Hepatocyte (in vitro differentiated cells): ENCODE results near the gene FUBP3. TPM values are rescaled to one million over a fixed set of nuclear protein-coding genes. Genes with fewer than 3 reads are reported as not detected.

ENCODE experiments used
- DNase-seq: peaks from one replicate; pipeline ENCODE4 v3.0.0-alpha.2; 2016; ENCODE audit warnings: low spot score
- H2AFZ ChIP-seq: fragments of 200-600 bp; sonication (generic); 2 replicates; pipeline ENCODE4 v1.6.0; 2016; ENCODE audit warnings: antibody characterized with exemption, mild to moderate bottlenecking
- H3K27ac ChIP-seq: fragments of 200-600 bp; sonication (generic); 2 replicates; pipeline ENCODE4 v1.5.1; 2016; ENCODE audit warnings: mild to moderate bottlenecking
- H3K27me3 ChIP-seq: fragments of 200-600 bp; sonication (generic); 2 replicates; pipeline ENCODE4 v1.6.1; 2016
- H3K36me3 ChIP-seq: fragments of 200-600 bp; sonication (generic); replicated peaks from 2 replicates; pipeline ENCODE4 v1.5.1; 2016; ENCODE audit warnings: low read depth; ENCODE audit not compliant: insufficient read depth
- H3K4me1 ChIP-seq: fragments of 200-600 bp; sonication (generic); 2 replicates; pipeline ENCODE4 v1.5.1; 2016; ENCODE audit warnings: mild to moderate bottlenecking, moderate library complexity; ENCODE audit not compliant: insufficient read depth
- H3K4me2 ChIP-seq: fragments of 200-600 bp; sonication (generic); 2 replicates; pipeline ENCODE4 v1.6.0; 2016
- H3K4me3 ChIP-seq: fragments of 200-600 bp; sonication (generic); 2 replicates; pipeline ENCODE4 v1.5.1; 2016; ENCODE audit warnings: mild to moderate bottlenecking
- H3K79me2 ChIP-seq: fragments of 200-600 bp; sonication (generic); 2 replicates; pipeline ENCODE4 v1.6.0; 2017; ENCODE audit warnings: mild to moderate bottlenecking
- H3K9me2 ChIP-seq: fragments of 200-600 bp; sonication (generic); replicated peaks from 2 replicates; pipeline ENCODE4 v1.6.0; 2017; ENCODE audit warnings: mild to moderate bottlenecking; ENCODE audit not compliant: insufficient read depth
- H3K9me3 ChIP-seq: fragments of 200-600 bp; sonication (generic); 2 replicates; pipeline ENCODE4 v1.5.1; 2016; ENCODE audit warnings: low read depth, mild to moderate bottlenecking
- H4K20me1 ChIP-seq: fragments of 200-600 bp; sonication (generic); 2 replicates; pipeline ENCODE4 v1.6.0; 2016; ENCODE audit warnings: mild to moderate bottlenecking; ENCODE audit not compliant: insufficient read depth, poor library complexity, severe bottlenecking
- CTCF ChIP-seq: fragments of 200-600 bp; sonication (generic); IDR thresholded peaks from 2 replicates; pipeline ENCODE4 v1.5.1; 2016; ENCODE audit warnings: antibody characterized with exemption, mild to moderate bottlenecking; ENCODE audit not compliant: poor library complexity
- EZH2 ChIP-seq: fragments of 200-600 bp; sonication (generic); IDR thresholded peaks from 2 replicates; pipeline ENCODE4 v1.6.1; 2016; ENCODE audit warnings: antibody characterized with exemption, mild to moderate bottlenecking, borderline replicate concordance
- EZH2phosphoT487 ChIP-seq: fragments of 200-600 bp; sonication (generic); IDR thresholded peaks from one replicate; pipeline ENCODE4 v1.6.1; 2018; ENCODE audit warnings: antibody characterized with exemption, mild to moderate bottlenecking, low read depth, moderate library complexity; ENCODE audit not compliant: unreplicated experiment, severe bottlenecking
- WGBS: methylation state at CpG from one replicate; pipeline ENCODE4 v1.1.6; 2016; ENCODE audit warnings: low lambda C conversion rate; ENCODE audit errors: missing lambda C conversion rate; 5-methylcytosine and 5-hydroxymethylcytosine counted together
- polyA plus RNA-seq: library from polyadenylated mRNA; unstranded; fragments of >200 nt; fragmentation: Nextera tagmentation; extraction: Ambion mirVana; gene quantifications from 2 replicates; pipeline ENCODE4 v1.2.1, GENCODE V29; 2016
- total RNA-seq: library from RNA; depleted of rRNA; stranded (reverse); fragments of >200 nt; gene quantifications from 2 replicates; pipeline ENCODE4 v1.2.3, GENCODE V29; 2014

The FUBP3 gene
- total and polyA plus RNA-seq, 2 experiments from 2014 or later = 55.1 to 56.1 TPM

GRCh38 chr9:130668659-130669058 lies 89.3 kb downstream of the FUBP3 start:
- Histone ChIP-seq H3K27me3 (peaks cover 50% of the 10 kb centered on the region), H3K4me2 (no peak overlapping the region), H3K4me1 (peaks cover 6% of the 10 kb centered on the region), H3K36me3 (no peaks in the 10 kb centered on the region), H3K9me2 (no peaks in the 10 kb centered on the region), H3K27ac (no peak overlapping the region), H3K79me2 (no peaks in the 10 kb centered on the region), H4K20me1 (no peaks in the 10 kb centered on the region), H2AFZ (no peak overlapping the region), H3K9me3 (no peaks in the 10 kb centered on the region), H3K4me3 (no peak overlapping the region)
- WGBS = 68% methylated on average over 12 of the region's 12 CpGs
- DNase-seq = no peak
- TF ChIP-seq EZH2 (no peak), CTCF (no peak), EZH2phosphoT487 (no peak)

GRCh38 chr9:130669965-130670364 lies 90.6 kb downstream of the FUBP3 start:
- no peak for TF ChIP-seq EZH2
- no peak for TF ChIP-seq EZH2phosphoT487
- TF ChIP-seq CTCF = no peak
- H2AFZ ChIP-seq = no peak overlapping the region
- H3K4me1 ChIP-seq = peaks cover 6% of the 10 kb centered on the region
- no peaks in the 10 kb centered on the region for H3K79me2 ChIP-seq
- H3K9me2 ChIP-seq = no peaks in the 10 kb centered on the region
- H3K4me2 ChIP-seq = no peak overlapping the region
- WGBS = 82% methylated on average over 4 of the region's 4 CpGs
- H3K27ac ChIP-seq = no peak overlapping the region
- H3K4me3 ChIP-seq = no peak overlapping the region
- peaks cover 37% of the 10 kb centered on the region for H3K27me3 ChIP-seq
- no peaks in the 10 kb centered on the region for H3K9me3 ChIP-seq
- DNase-seq = no peak
- no peaks in the 10 kb centered on the region for H4K20me1 ChIP-seq
- no peaks in the 10 kb centered on the region for H3K36me3 ChIP-seq

GRCh38 chr9:130670644-130671043 lies 91.3 kb downstream of the FUBP3 start:
- Histone ChIP-seq H3K9me2 (no peaks in the 10 kb centered on the region), H3K79me2 (no peaks in the 10 kb centered on the region), H3K36me3 (no peaks in the 10 kb centered on the region), H3K4me1 (peaks cover 2% of the 10 kb centered on the region), H3K27ac (no peak overlapping the region), H2AFZ (no peak overlapping the region), H3K4me3 (no peak overlapping the region), H3K9me3 (no peaks in the 10 kb centered on the region), H3K4me2 (no peak overlapping the region), H4K20me1 (no peaks in the 10 kb centered on the region), H3K27me3 (peaks cover 32% of the 10 kb centered on the region)
- no peak for DNase-seq
- 85% methylated on average over 6 of the region's 6 CpGs for WGBS
- TF ChIP-seq CTCF = no peak
- TF ChIP-seq EZH2 = no peak

- no peaks in the 10 kb centered on the region for H3K79me2 ChIP-seq
- H2AFZ ChIP-seq = no peak overlapping the region
- no peak for DNase-seq
- no peaks in the 10 kb centered on the region for H4K20me1 ChIP-seq
- H3K27ac ChIP-seq = no peak overlapping the region
- no peaks in the 10 kb centered on the region for H3K9me3 ChIP-seq
- H3K4me2 ChIP-seq = no peak overlapping the region
- no peaks in the 10 kb centered on the region for H3K36me3 ChIP-seq
- no peak for TF ChIP-seq EZH2
- no peak for TF ChIP-seq EZH2phosphoT487
- no peak for TF ChIP-seq CTCF
- H3K4me3 ChIP-seq = no peak overlapping the region
- 82% methylated on average over 8 of the region's 8 CpGs for WGBS
- peaks cover 14% of the 10 kb centered on the region for H3K27me3 ChIP-seq
- no peaks in the 10 kb centered on the region for H3K4me1 ChIP-seq
- H3K9me2 ChIP-seq = no peaks in the 10 kb centered on the region
Observed at GRCh38 chr9:130672466-130672865, 93.1 kb downstream of the FUBP3 start.
